ENCODE data around the gene IFNAR1.

- TF ChIP-seq CTCF (IDR thresholded peaks at IDR 0.05; ENCODE audit: low read length) (no peak), EZH2 (IDR thresholded peaks at IDR 0.05; ENCODE audit: borderline replicate concordance, low read length) (no peak)
Observed at GRCh38 chr21:33286076-33286475, 38.7 kb upstream of the IFNAR1 start.

Measured in OCI-LY1 (cell line).